Measurements from ENCODE around the gene DOCK11. TPM values are rescaled to one million over a fixed set of nuclear protein-coding genes. Genes with fewer than 3 reads are reported as not detected.
A peak's percentile ranks its signal among the peaks of the same experiment; 100 is the strongest.
"Not testable (repeated sequence)": the region's sequence is repeated elsewhere in the genome, so short reads cannot be mapped to it uniquely, and the experiment has no call there.

The DOCK11 gene
- total RNA-seq, 1 donor from 2014 or later = 22.4 TPM

GRCh38 chrX:118482384-118482783, 13.2 kb upstream of the DOCK11 start:
- H3K27me3 ChIP-seq (ENCODE audit: control insufficient read depth in 3 of 3, insufficient read depth in 3 of 3, low read length in 3 of 3); H3K27ac ChIP-seq (ENCODE audit: low read depth, low read length); H3K4me1 ChIP-seq (ENCODE audit: control insufficient read depth in 3 of 3, insufficient read depth in 3 of 3, low read length in 3 of 3); H3K36me3 ChIP-seq (ENCODE audit: control insufficient read depth in 3 of 3, insufficient read depth in 3 of 3, low read length in 3 of 3); H3K4me3 ChIP-seq (ENCODE audit: low read length in 3 of 3); H3K9me3 ChIP-seq (ENCODE audit: control insufficient read depth in 3 of 3, low read length in 3 of 3); H3K9ac ChIP-seq (ENCODE audit: low read depth in 1 of 3, low read length in 3 of 3): not testable (repeated sequence)

- no peaks in the 10 kb centered on the region for H3K9me3 ChIP-seq (ENCODE audit: control insufficient read depth in 3 of 3, low read length in 3 of 3)
- H3K4me1 ChIP-seq (ENCODE audit: control insufficient read depth in 3 of 3, insufficient read depth in 3 of 3, low read length in 3 of 3) = no peaks in the 10 kb centered on the region
- no peaks in the 10 kb centered on the region for H3K27me3 ChIP-seq (ENCODE audit: control insufficient read depth in 3 of 3, insufficient read depth in 3 of 3, low read length in 3 of 3)
- H3K36me3 ChIP-seq (ENCODE audit: control insufficient read depth in 3 of 3, insufficient read depth in 3 of 3, low read length in 3 of 3) = no peaks in the 10 kb centered on the region
- no peak overlapping the region for H3K9ac ChIP-seq (ENCODE audit: low read depth in 1 of 3, low read length in 3 of 3)
- no peak overlapping the region for H3K27ac ChIP-seq (ENCODE audit: low read depth, low read length)
- H3K4me3 ChIP-seq (ENCODE audit: low read length in 3 of 3) = no peak overlapping the region
Observed at GRCh38 chrX:118484216-118484903, 11.3 kb upstream of the DOCK11 start.

- not testable (repeated sequence) for H3K27ac ChIP-seq (ENCODE audit: low read depth, low read length); H3K27me3 ChIP-seq (ENCODE audit: control insufficient read depth in 3 of 3, insufficient read depth in 3 of 3, low read length in 3 of 3)
Observed at GRCh38 chrX:118486693-118487092, 8.9 kb upstream of the DOCK11 start.

GRCh38 chrX:118493016-118493415, 2.6 kb upstream of the DOCK11 start:
- Histone ChIP-seq H3K9ac (ENCODE audit: low read depth in 1 of 3, low read length in 3 of 3) (no peak overlapping the region), H3K4me1 (ENCODE audit: control insufficient read depth in 3 of 3, insufficient read depth in 3 of 3, low read length in 3 of 3) (peaks cover 0 to 6% (median 0%) of the 10 kb centered on the region in 3 donors), H3K4me3 (ENCODE audit: low read length in 3 of 3) (no peak overlapping the region), H3K27me3 (ENCODE audit: control insufficient read depth in 3 of 3, insufficient read depth in 3 of 3, low read length in 3 of 3) (peaks cover 0 to 10% (median 8%) of the 10 kb centered on the region in 3 donors), H3K36me3 (ENCODE audit: control insufficient read depth in 3 of 3, insufficient read depth in 3 of 3, low read length in 3 of 3) (no peaks in the 10 kb centered on the region), H3K9me3 (ENCODE audit: control insufficient read depth in 3 of 3, low read length in 3 of 3) (no peaks in the 10 kb centered on the region), H3K27ac (ENCODE audit: low read depth, low read length) (no peak overlapping the region)

More at GRCh38 chrX:118486693-118487092, 8.9 kb upstream of the DOCK11 start:
- not testable (repeated sequence) for H3K9ac ChIP-seq (ENCODE audit: low read depth in 1 of 3, low read length in 3 of 3); H3K36me3 ChIP-seq (ENCODE audit: control insufficient read depth in 3 of 3, insufficient read depth in 3 of 3, low read length in 3 of 3); H3K9me3 ChIP-seq (ENCODE audit: control insufficient read depth in 3 of 3, low read length in 3 of 3); H3K4me3 ChIP-seq (ENCODE audit: low read length in 3 of 3); H3K4me1 ChIP-seq (ENCODE audit: control insufficient read depth in 3 of 3, insufficient read depth in 3 of 3, low read length in 3 of 3)

- peaks cover 0 to 10% (median 8%) of the 10 kb centered on the region in 3 donors for H3K27me3 ChIP-seq (ENCODE audit: control insufficient read depth in 3 of 3, insufficient read depth in 3 of 3, low read length in 3 of 3)
- H3K9ac ChIP-seq (ENCODE audit: low read depth in 1 of 3, low read length in 3 of 3) = no peak overlapping the region
- H3K4me3 ChIP-seq (ENCODE audit: low read length in 3 of 3) = no peak overlapping the region
- no peaks in the 10 kb centered on the region for H3K9me3 ChIP-seq (ENCODE audit: control insufficient read depth in 3 of 3, low read length in 3 of 3)
- H3K4me1 ChIP-seq (ENCODE audit: control insufficient read depth in 3 of 3, insufficient read depth in 3 of 3, low read length in 3 of 3) = peaks cover 0 to 6% (median 0%) of the 10 kb centered on the region in 3 donors
- no peak overlapping the region for H3K27ac ChIP-seq (ENCODE audit: low read depth, low read length)
- no peaks in the 10 kb centered on the region for H3K36me3 ChIP-seq (ENCODE audit: control insufficient read depth in 3 of 3, insufficient read depth in 3 of 3, low read length in 3 of 3)
Observed at GRCh38 chrX:118493653-118494297, 1.8 kb upstream of the DOCK11 start.

- Histone ChIP-seq H3K9ac (ENCODE audit: low read depth in 1 of 3, low read length in 3 of 3) (peak overlapping the region in 2 of 3 donors; percentile 38 to 64), H3K4me3 (ENCODE audit: low read length in 3 of 3) (peak overlapping the region; percentile 54 to 66 (median 65)), H3K27me3 (ENCODE audit: control insufficient read depth in 3 of 3, insufficient read depth in 3 of 3, low read length in 3 of 3) (peaks cover 0 to 10% (median 8%) of the 10 kb centered on the region in 3 donors), H3K36me3 (ENCODE audit: control insufficient read depth in 3 of 3, insufficient read depth in 3 of 3, low read length in 3 of 3) (no peaks in the 10 kb centered on the region), H3K9me3 (ENCODE audit: control insufficient read depth in 3 of 3, low read length in 3 of 3) (no peaks in the 10 kb centered on the region), H3K27ac (ENCODE audit: low read depth, low read length) (peak overlapping the region; percentile 58), H3K4me1 (ENCODE audit: control insufficient read depth in 3 of 3, insufficient read depth in 3 of 3, low read length in 3 of 3) (peaks cover 0 to 6% (median 0%) of the 10 kb centered on the region in 3 donors)
Observed at GRCh38 chrX:118495958-118496762, 545 bp downstream of the DOCK11 start.

GRCh38 chrX:118496763-118497079, 1.1 kb downstream of the DOCK11 start:
- Histone ChIP-seq H3K27me3 (ENCODE audit: control insufficient read depth in 3 of 3, insufficient read depth in 3 of 3, low read length in 3 of 3) (peaks cover 0 to 10% (median 8%) of the 10 kb centered on the region in 3 donors), H3K27ac (ENCODE audit: low read depth, low read length) (peak overlapping the region; percentile 58), H3K9me3 (ENCODE audit: control insufficient read depth in 3 of 3, low read length in 3 of 3) (no peaks in the 10 kb centered on the region), H3K9ac (ENCODE audit: low read depth in 1 of 3, low read length in 3 of 3) (peak overlapping the region in 2 of 3 donors; percentile 23 to 64), H3K4me1 (ENCODE audit: control insufficient read depth in 3 of 3, insufficient read depth in 3 of 3, low read length in 3 of 3) (peaks cover 0 to 6% (median 0%) of the 10 kb centered on the region in 3 donors), H3K4me3 (ENCODE audit: low read length in 3 of 3) (peak overlapping the region; percentile 54 to 66 (median 65)), H3K36me3 (ENCODE audit: control insufficient read depth in 3 of 3, insufficient read depth in 3 of 3, low read length in 3 of 3) (no peaks in the 10 kb centered on the region)

GRCh38 chrX:118497180-118497818, 1.7 kb downstream of the DOCK11 start:
- H3K4me1 ChIP-seq (ENCODE audit: control insufficient read depth in 3 of 3, insufficient read depth in 3 of 3, low read length in 3 of 3) = peaks cover 0 to 6% (median 0%) of the 10 kb centered on the region in 3 donors
- peak overlapping the region in 2 of 3 donors; percentile 54 to 65 for H3K4me3 ChIP-seq (ENCODE audit: low read length in 3 of 3)
- H3K27ac ChIP-seq (ENCODE audit: low read depth, low read length) = peak overlapping the region; percentile 58
- H3K36me3 ChIP-seq (ENCODE audit: control insufficient read depth in 3 of 3, insufficient read depth in 3 of 3, low read length in 3 of 3) = no peaks in the 10 kb centered on the region
- H3K27me3 ChIP-seq (ENCODE audit: control insufficient read depth in 3 of 3, insufficient read depth in 3 of 3, low read length in 3 of 3) = peaks cover 0 to 10% (median 8%) of the 10 kb centered on the region in 3 donors
- H3K9ac ChIP-seq (ENCODE audit: low read depth in 1 of 3, low read length in 3 of 3) = no peak overlapping the region
- H3K9me3 ChIP-seq (ENCODE audit: control insufficient read depth in 3 of 3, low read length in 3 of 3) = no peaks in the 10 kb centered on the region

- Histone ChIP-seq H3K4me1 (ENCODE audit: control insufficient read depth in 3 of 3, insufficient read depth in 3 of 3, low read length in 3 of 3) (peaks cover 0 to 6% (median 0%) of the 10 kb centered on the region in 3 donors), H3K9me3 (ENCODE audit: control insufficient read depth in 3 of 3, low read length in 3 of 3) (no peaks in the 10 kb centered on the region), H3K4me3 (ENCODE audit: low read length in 3 of 3) (no peak overlapping the region), H3K27ac (ENCODE audit: low read depth, low read length) (no peak overlapping the region), H3K9ac (ENCODE audit: low read depth in 1 of 3, low read length in 3 of 3) (no peak overlapping the region), H3K36me3 (ENCODE audit: control insufficient read depth in 3 of 3, insufficient read depth in 3 of 3, low read length in 3 of 3) (no peaks in the 10 kb centered on the region), H3K27me3 (ENCODE audit: control insufficient read depth in 3 of 3, insufficient read depth in 3 of 3, low read length in 3 of 3) (peaks cover 0 to 10% (median 8%) of the 10 kb centered on the region in 3 donors)
Observed at GRCh38 chrX:118498351-118498750, 2.7 kb downstream of the DOCK11 start.
